A172 (cell line): ENCODE data around the gene PRKCA. TPM values are rescaled to one million over a fixed set of nuclear protein-coding genes. Genes with fewer than 3 reads are reported as not detected.
"Not testable (repeated sequence)": the region's sequence is repeated elsewhere in the genome, so short reads cannot be mapped to it uniquely, and the experiment has no call there.

ENCODE experiments used
- DNase-seq: peaks from one replicate; pipeline ENCODE4 v3.0.0-alpha.2; 2015; ENCODE audit warnings: low spot score
- total RNA-seq: library from RNA; depleted of rRNA; stranded (reverse); fragments of >200 nt; shearing (Covaris generic); gene quantifications from 2 replicates; pipeline ENCODE4 v1.2.3, GENCODE V29; 2014

PRKCA gene
- total RNA-seq, 1 experiment from 2014 or later = 21.6 TPM

- no peak for DNase-seq
Measured at GRCh38 chr17:66351701-66352100, 49.3 kb downstream of the PRKCA start.

GRCh38 chr17:66353937-66354401 is 51.6 kb downstream of the PRKCA start:
- peak; percentile 40 for DNase-seq

- no peak for DNase-seq
Measured at GRCh38 chr17:66354472-66354871, 52.1 kb downstream of the PRKCA start.

- no peak for DNase-seq
Measured at GRCh38 chr17:66354981-66355380, 52.6 kb downstream of the PRKCA start.

- no peak for DNase-seq
Measured at GRCh38 chr17:66355510-66355909, 53.1 kb downstream of the PRKCA start.

GRCh38 chr17:66357037-66357436 is 54.6 kb downstream of the PRKCA start:
- DNase-seq = peak; percentile 23

- no peak for DNase-seq
Measured at GRCh38 chr17:66359351-66359750, 56.9 kb downstream of the PRKCA start.

GRCh38 chr17:66360961-66361565 is 58.6 kb downstream of the PRKCA start:
- not testable (repeated sequence) for DNase-seq

- DNase-seq = no peak
Measured at GRCh38 chr17:66364508-66364907, 62.1 kb downstream of the PRKCA start.

- DNase-seq = peak; percentile 31
Measured at GRCh38 chr17:66364990-66365490, 62.6 kb downstream of the PRKCA start.

- no peak for DNase-seq
Measured at GRCh38 chr17:66365903-66366302, 63.5 kb downstream of the PRKCA start.

GRCh38 chr17:66367107-66367506 is 64.7 kb downstream of the PRKCA start:
- no peak for DNase-seq

- no peak for DNase-seq
Measured at GRCh38 chr17:66369830-66370229, 67.4 kb downstream of the PRKCA start.

- DNase-seq = peak; percentile 22
Measured at GRCh38 chr17:66371561-66371960, 69.1 kb downstream of the PRKCA start.

GRCh38 chr17:66372182-66372581 is 69.8 kb downstream of the PRKCA start:
- no peak for DNase-seq

GRCh38 chr17:66373079-66373478 is 70.7 kb downstream of the PRKCA start:
- no peak for DNase-seq

- peak; percentile 59 for DNase-seq
Measured at GRCh38 chr17:66373944-66374817, 71.8 kb downstream of the PRKCA start.

- DNase-seq = no peak
Measured at GRCh38 chr17:66375121-66375520, 72.7 kb downstream of the PRKCA start.

GRCh38 chr17:66378296-66378695 is 75.9 kb downstream of the PRKCA start:
- no peak for DNase-seq

GRCh38 chr17:66379544-66379943 is 77.1 kb downstream of the PRKCA start:
- DNase-seq = no peak

GRCh38 chr17:66379996-66380395 is 77.6 kb downstream of the PRKCA start:
- no peak for DNase-seq

- DNase-seq = no peak
Measured at GRCh38 chr17:66381701-66382362, 79.4 kb downstream of the PRKCA start.
